Chondrocyte (in vitro differentiated cells): ENCODE data around the gene NSD1. TPM values are rescaled to one million over a fixed set of nuclear protein-coding genes. Genes with fewer than 3 reads are reported as not detected.

Experiments used
- DNase-seq: peaks from one replicate; pipeline ENCODE4 v3.0.0; 2021; ENCODE audit warnings: mixed read lengths, low spot score
- H3K27ac Mint-ChIP-seq: one replicate; pipeline ENCODE4 v1.8.0; 2021; ENCODE audit warnings: mild to moderate bottlenecking, moderate library complexity, mixed read lengths; ENCODE audit not compliant: unreplicated experiment
- H3K27me3 Mint-ChIP-seq: 2 replicates; pipeline ENCODE4 v1.8.0; 2021; ENCODE audit warnings: low read depth, mixed read lengths
- H3K36me3 Mint-ChIP-seq: 2 replicates; pipeline ENCODE4 v1.8.0; 2021; ENCODE audit warnings: low read depth, mixed read lengths
- H3K4me1 Mint-ChIP-seq: 2 replicates; pipeline ENCODE4 v1.8.0; 2021; ENCODE audit warnings: low read depth, mild to moderate bottlenecking, mixed read lengths
- H3K4me3 Mint-ChIP-seq: one replicate; pipeline ENCODE4 v1.8.0; 2021; ENCODE audit warnings: mild to moderate bottlenecking, moderate library complexity, mixed read lengths; ENCODE audit not compliant: unreplicated experiment
- H3K9me3 Mint-ChIP-seq: 2 replicates; pipeline ENCODE4 v1.8.0; 2021; ENCODE audit warnings: low read depth, mixed read lengths
- CTCF ChIP-seq: fragments of 200-600 bp; sonication (generic); IDR thresholded peaks from 2 replicates; pipeline ENCODE4 v1.5.0; 2021; ENCODE audit warnings: antibody characterized with exemption, mild to moderate bottlenecking, moderate library complexity
- total RNA-seq: library from RNA; stranded (reverse); gene quantifications from 3 replicates; pipeline ENCODE4 v1.2.1, GENCODE V29; 2021

NSD1 gene
- total RNA-seq, 1 donor from 2014 or later, result 67.3 TPM

- Mint-ChIP-seq H3K9me3 (no peaks in the 10 kb centered on the region), H3K27ac (peak overlapping the region; percentile 27)
- TF ChIP-seq CTCF, result no peak
These were observed 163.0 kb downstream of the NSD1 start for GRCh38 chr5:177296581-177296980.

GRCh38 chr5:177297922-177298321 is 164.3 kb downstream of the NSD1 start:
- H3K4me3 Mint-ChIP-seq, result no peak overlapping the region
- H3K4me1 Mint-ChIP-seq, result peaks cover 32% of the 10 kb centered on the region
- H3K27ac Mint-ChIP-seq, result no peak overlapping the region

More at GRCh38 chr5:177296581-177296980, 163.0 kb downstream of the NSD1 start:
- no peak overlapping the region for H3K4me3 Mint-ChIP-seq
- peaks cover 21% of the 10 kb centered on the region for H3K4me1 Mint-ChIP-seq
- no peak for DNase-seq
- no peaks in the 10 kb centered on the region for H3K27me3 Mint-ChIP-seq
- peaks cover 19% of the 10 kb centered on the region for H3K36me3 Mint-ChIP-seq

GRCh38 chr5:177299697-177300096 is 166.1 kb downstream of the NSD1 start:
- Mint-ChIP-seq H3K27ac (peak overlapping the region; percentile 41), H3K4me3 (no peak overlapping the region), H3K36me3 (peaks cover 3% of the 10 kb centered on the region), H3K4me1 (peaks cover 40% of the 10 kb centered on the region), H3K27me3 (no peaks in the 10 kb centered on the region), H3K9me3 (no peaks in the 10 kb centered on the region)
- TF ChIP-seq CTCF, result no peak
- no peak for DNase-seq

More at GRCh38 chr5:177297922-177298321, 164.3 kb downstream of the NSD1 start:
- peaks cover 12% of the 10 kb centered on the region for H3K36me3 Mint-ChIP-seq
- TF ChIP-seq CTCF, result no peak
- DNase-seq, result no peak
- H3K27me3 Mint-ChIP-seq, result no peaks in the 10 kb centered on the region
- H3K9me3 Mint-ChIP-seq, result no peaks in the 10 kb centered on the region

- H3K27me3 Mint-ChIP-seq, result no peaks in the 10 kb centered on the region
- H3K4me1 Mint-ChIP-seq, result peaks cover 47% of the 10 kb centered on the region
- peak; percentile 61 for TF ChIP-seq CTCF
- no peak overlapping the region for H3K4me3 Mint-ChIP-seq
- DNase-seq, result no peak
- H3K9me3 Mint-ChIP-seq, result no peaks in the 10 kb centered on the region
- H3K36me3 Mint-ChIP-seq, result peaks cover 5% of the 10 kb centered on the region
- H3K27ac Mint-ChIP-seq, result peak overlapping the region; percentile 94
These were observed 166.8 kb downstream of the NSD1 start for GRCh38 chr5:177300236-177300880.

GRCh38 chr5:177300951-177301350 is 167.4 kb downstream of the NSD1 start:
- H3K4me3 Mint-ChIP-seq, result no peak overlapping the region
- H3K36me3 Mint-ChIP-seq, result peaks cover 5% of the 10 kb centered on the region
- no peak for DNase-seq

More at GRCh38 chr5:177300951-177301350, 167.4 kb downstream of the NSD1 start:
- Mint-ChIP-seq H3K9me3 (no peaks in the 10 kb centered on the region), H3K27me3 (no peaks in the 10 kb centered on the region), H3K4me1 (peaks cover 53% of the 10 kb centered on the region), H3K27ac (peak overlapping the region; percentile 94)
- TF ChIP-seq CTCF, result no peak
